A549 (cell line): ENCODE data around the gene SNCAIP. TPM values are rescaled to one million over a fixed set of nuclear protein-coding genes. Genes with fewer than 3 reads are reported as not detected.
A peak's percentile ranks its signal among the peaks of the same experiment; 100 is the strongest.

Experiments used
- ATAC-seq, 2 experiments: fragments of 200-7000 bp in 1 of 2; fragments of >200 bp in 1 of 2; cut with Nextera tagmentation in 1 of 2; cut with Tn5 transposase in 1 of 2; 3 replicates each; pipeline versions ENCODE4 v1.8.0 to v1.9.1; 2018 to 2020; ENCODE audit warnings: mild to moderate bottlenecking in 1 of 2, moderate library complexity in 1 of 2
- CTCF ChIA-PET: fragments of 300-600 bp; sonication (Branson Sonifier 250); formaldehyde crosslinking; extraction: SDS; loops from one replicate; lab custom pipeline; 2021; ENCODE audit warnings: antibody characterized with exemption, inconsistent platforms; lab: Yijun Ruan, JAX
- POLR2A ChIA-PET: fragments of 350-600 bp; formaldehyde crosslinking; extraction: SDS; loops from one replicate; lab custom pipeline; 2021; ENCODE audit warnings: antibody characterized with exemption, inconsistent platforms; lab: Yijun Ruan, JAX
- DNase-seq, 2 experiments: peaks; one replicate each; pipeline versions ENCODE4 v3.0.0 to v3.0.0-alpha.2; 2011 to 2016; ENCODE audit warnings: low read depth in 1 of 2, low spot score in 1 of 2
- FAIRE-seq: peaks from 2 replicates; lab custom pipeline; 2011; peaks lifted over from hg19 to GRCh38; lab: Jason Lieb, UNC
- H3K27ac ChIP-seq, 2 experiments: fragments of >200 bp; sonication (Bioruptor Twin); formaldehyde crosslinking; 3 replicates each; pipeline ENCODE4 v1.5.1; 2016 to 2017
- H3K4me1 ChIP-seq: fragments of >200 bp; sonication (Bioruptor Twin); formaldehyde crosslinking; 3 replicates; pipeline ENCODE4 v1.6.1; 2016
- H3K4me2 ChIP-seq: fragments of >200 bp; sonication (Bioruptor Twin); formaldehyde crosslinking; 3 replicates; pipeline ENCODE4 v1.6.1; 2016
- H3K4me3 ChIP-seq: fragments of >200 bp; sonication (Bioruptor Twin); formaldehyde crosslinking; 3 replicates; pipeline ENCODE4 v1.5.1; 2016
- H3K9me3 ChIP-seq: fragments of >200 bp; sonication (Bioruptor Twin); formaldehyde crosslinking; 3 replicates; pipeline ENCODE4 v1.6.1; 2016
- BHLHE40 ChIP-seq: IDR thresholded peaks from 2 replicates; pipeline ENCODE4 v1.6.1; 2012; ENCODE audit warnings: low read depth, low read length, inconsistent platforms
- E2F6 ChIP-seq: IDR thresholded peaks from 2 replicates; pipeline ENCODE4 v1.6.1; 2012; ENCODE audit warnings: low read depth, borderline replicate concordance
- EHMT2 ChIP-seq: fragments of 200-600 bp; sonication (generic); IDR thresholded peaks from 2 replicates; pipeline ENCODE4 v1.6.1; 2016; ENCODE audit warnings: antibody characterized with exemption, low read depth, mild to moderate bottlenecking, moderate library complexity
- EP300 ChIP-seq, 2 experiments: fragments of >200 bp; sonication (Bioruptor Twin); formaldehyde crosslinking; IDR thresholded peaks; 2 replicates in 1 of 2; 3 replicates in 1 of 2; pipeline ENCODE4 v1.6.1; 2016 to 2017
- FOSL2 ChIP-seq, 2 experiments: fragments of 450-650 bp in 1 of 2; fragments of >200 bp in 1 of 2; sonication (Bioruptor Twin) in 1 of 2; formaldehyde crosslinking; IDR thresholded peaks; 2 replicates each; pipeline versions ENCODE4 v1.5.0 to v1.6.1; 2016 to 2020; ENCODE audit warnings: mild to moderate bottlenecking in 1 of 2, moderate library complexity in 1 of 2
- GATA3 ChIP-seq: IDR thresholded peaks from 2 replicates; pipeline ENCODE4 v1.6.1; 2012; ENCODE audit warnings: borderline replicate concordance
- HOXB13 ChIP-seq: fragments of 250-450 bp; sonication (Bioruptor Pico); IDR thresholded peaks from 2 replicates; pipeline ENCODE4 v1.5.0; 2020; ENCODE audit warnings: low read depth, mild to moderate bottlenecking, moderate library complexity
- JUNB ChIP-seq: fragments of >200 bp; sonication (Bioruptor Twin); formaldehyde crosslinking; IDR thresholded peaks from 2 replicates; pipeline ENCODE4 v1.6.1; 2016
- MAX ChIP-seq: IDR thresholded peaks from 2 replicates; pipeline ENCODE4 v1.6.1; 2012
- MAZ ChIP-seq: fragments of 150-350 bp; IDR thresholded peaks from 2 replicates; pipeline ENCODE4 v1.6.1; 2014; ENCODE audit warnings: antibody characterized with exemption, low read depth, low read length, borderline replicate concordance
- MYC ChIP-seq: IDR thresholded peaks from 2 replicates; pipeline ENCODE4 v1.6.1; 2012; ENCODE audit warnings: mild to moderate bottlenecking, inconsistent platforms, low read length, improper control_type of control experiment, borderline replicate concordance
- NFE2L2 ChIP-seq: fragments of 150-350 bp; conservative IDR thresholded peaks from 2 replicates; pipeline ENCODE4 v1.6.1; 2014; ENCODE audit warnings: low read length
- NPAS2 ChIP-seq: fragments of 250-450 bp; sonication (Bioruptor Pico); IDR thresholded peaks from 2 replicates; pipeline ENCODE4 v1.8.0; 2022; ENCODE audit warnings: mild to moderate bottlenecking, moderate library complexity, borderline replicate concordance
- PHF8 ChIP-seq: fragments of 200-600 bp; sonication (generic); IDR thresholded peaks from 2 replicates; pipeline ENCODE4 v1.6.1; 2016; ENCODE audit warnings: low read depth, mild to moderate bottlenecking, antibody characterized with exemption, moderate library complexity, borderline replicate concordance
- POLR2A ChIP-seq: IDR thresholded peaks from 2 replicates; pipeline ENCODE4 v1.6.1; 2012; ENCODE audit warnings: mild to moderate bottlenecking, low read length
- RAD21 ChIP-seq, 2 experiments: fragments of >200 bp in 1 of 2; sonication (Bioruptor Twin) in 1 of 2; formaldehyde crosslinking in 1 of 2; IDR thresholded peaks in 1 of 2; conservative IDR thresholded peaks in 1 of 2; 2 replicates in 1 of 2; 3 replicates in 1 of 2; pipeline ENCODE4 v1.6.1; 2012 to 2018; ENCODE audit warnings: inconsistent platforms in 1 of 2
- RARB ChIP-seq: fragments of 250-450 bp; sonication (Bioruptor Pico); IDR thresholded peaks from 2 replicates; pipeline ENCODE4 v1.8.0; 2021; ENCODE audit warnings: mild to moderate bottlenecking, moderate library complexity
- RFX5 ChIP-seq: fragments of 450-650 bp; IDR thresholded peaks from 2 replicates; pipeline ENCODE4 v1.7.1; 2014; ENCODE audit warnings: antibody characterized with exemption, mild to moderate bottlenecking, moderate library complexity
- RNF2 ChIP-seq: fragments of 200-600 bp; sonication (generic); IDR thresholded peaks from 2 replicates; pipeline ENCODE4 v1.6.1; 2016; ENCODE audit warnings: low read depth, mild to moderate bottlenecking, antibody characterized with exemption, moderate library complexity, borderline replicate concordance
- USF2 ChIP-seq: fragments of 450-650 bp; IDR thresholded peaks from 2 replicates; pipeline ENCODE4 v1.6.1; 2014; ENCODE audit warnings: antibody characterized with exemption
- ZC3H11A ChIP-seq: fragments of 450-650 bp; IDR thresholded peaks from 2 replicates; pipeline ENCODE4 v1.6.1; 2014; ENCODE audit warnings: antibody characterized with exemption, mild to moderate bottlenecking
- ZFP36 ChIP-seq: fragments of 450-650 bp; IDR thresholded peaks from 2 replicates; pipeline ENCODE4 v1.6.1; 2014; ENCODE audit warnings: borderline replicate concordance; ENCODE audit not compliant: partially characterized antibody
- ZNF302 ChIP-seq: fragments of 250-450 bp; sonication (Bioruptor Pico); IDR thresholded peaks from 2 replicates; pipeline ENCODE4 v1.9.0; 2021; ENCODE audit warnings: inconsistent platforms, mild to moderate bottlenecking, moderate library complexity
- ZSCAN20 ChIP-seq: fragments of 250-450 bp; sonication (Bioruptor Pico); IDR thresholded peaks from 2 replicates; pipeline ENCODE4 v1.8.0; 2022; ENCODE audit warnings: mild to moderate bottlenecking, moderate library complexity
- WGBS: methylation state at CpG from one replicate; pipeline ENCODE4 v1.1.6; 2017; ENCODE audit errors: missing lambda C conversion rate; 5-methylcytosine and 5-hydroxymethylcytosine counted together
- polyA plus RNA-seq, 4 experiments: library from polyadenylated mRNA; depleted of rRNA in 3 of 4; stranded (reverse); fragments of >200 nt; fragmentation: RNase III in 1 of 4; extraction: RNeasy Plus Mini Kit Qiagen cat#74134 plus additional on column Dnase treatment in 1 of 4; gene quantifications; 2 replicates in 3 of 4; 3 replicates in 1 of 4; pipeline ENCODE4 v1.2.3, GENCODE V29; 2011 to 2017

The SNCAIP gene
- polyA plus RNA-seq, 2 of the 4 experiments (the other 2 are of a cell fraction): 0.03 to 0.04 TPM

GRCh38 chr5:122358372-122358979 is 46.4 kb downstream of the SNCAIP start (continued):
- TF ChIP-seq RFX5: no peak
- no peak for TF ChIP-seq MYC

- FAIRE-seq: no peak
- 43% methylated on average over 4 of the region's 4 CpGs for WGBS
These were observed 50.3 kb downstream of the SNCAIP start for GRCh38 chr5:122362361-122362760.

GRCh38 chr5:122363623-122364022 is 51.6 kb downstream of the SNCAIP start:
- Histone ChIP-seq H3K4me3 (no peak overlapping the region), H3K27ac (no peak overlapping the region), H3K4me2 (no peak overlapping the region), H3K4me1 (no peaks in the 10 kb centered on the region), H3K9me3 (no peaks in the 10 kb centered on the region)
- FAIRE-seq (no peak), ATAC-seq (no peak), DNase-seq (no peak)
- CTCF ChIA-PET: no interaction called here
- 0% methylated on average over 1 of the region's 1 CpG for WGBS
- POLR2A ChIA-PET: no interaction called here
- peak; percentile 52 for TF ChIP-seq ZC3H11A
- no peak for TF ChIP-seq EP300 (IDR thresholded peaks at IDR 0.05)

More at GRCh38 chr5:122362361-122362760, 50.3 kb downstream of the SNCAIP start:
- DNase-seq: no peak
- ChIA-PET CTCF (no interaction called here), POLR2A (no interaction called here)
- Histone ChIP-seq H3K4me3 (no peak overlapping the region), H3K4me2 (no peak overlapping the region), H3K27ac (no peak overlapping the region), H3K9me3 (no peaks in the 10 kb centered on the region), H3K4me1 (no peaks in the 10 kb centered on the region)
- no peak for ATAC-seq
- TF ChIP-seq ZNF302 (CRISPR knock-in tag) (no peak), MYC (no peak), GATA3 (no peak), POLR2A (no peak), FOSL2 (IDR thresholded peaks at IDR 0.05) (no peak), FOSL2 (CRISPR knock-in tag; IDR thresholded peaks at IDR 0.05) (no peak), RFX5 (no peak), MAX (no peak)

- DNase-seq: no peak
- TF ChIP-seq NFE2L2: no peak
- no peak for TF ChIP-seq JUNB
- TF ChIP-seq ZSCAN20: no peak
- TF ChIP-seq ZC3H11A: no peak
- TF ChIP-seq PHF8: no peak
- no peak for TF ChIP-seq RNF2
- no peak for TF ChIP-seq BHLHE40
- no peak for TF ChIP-seq E2F6
- TF ChIP-seq USF2: no peak
- no peak for TF ChIP-seq EP300 (IDR thresholded peaks at IDR 0.05)
- no peak for TF ChIP-seq RFX5
- TF ChIP-seq MAZ: no peak
- no peak for TF ChIP-seq HOXB13 (CRISPR knock-in tag)
- TF ChIP-seq ZFP36: no peak
- TF ChIP-seq EHMT2: no peak
- no peak for TF ChIP-seq MAX
- no peak for TF ChIP-seq RAD21 (conservative IDR thresholded peaks at IDR 0.05 in 1 of 2, IDR thresholded peaks at IDR 0.05 in 1 of 2)
- TF ChIP-seq NPAS2: no peak
- TF ChIP-seq RARB (CRISPR knock-in tag): no peak
- H3K4me1 ChIP-seq: no peaks in the 10 kb centered on the region
- ATAC-seq: no peak
- H3K4me2 ChIP-seq: no peak overlapping the region
- H3K27ac ChIP-seq: no peak overlapping the region
- POLR2A ChIA-PET: no interaction called here
- H3K4me3 ChIP-seq: no peak overlapping the region
- no peak for FAIRE-seq
- 62% methylated on average over 3 of the region's 3 CpGs for WGBS
- no peaks in the 10 kb centered on the region for H3K9me3 ChIP-seq
- CTCF ChIA-PET: no interaction called here
These were observed 54.5 kb downstream of the SNCAIP start for GRCh38 chr5:122366501-122366900.
